GM12892 (cell line): Measurements from ENCODE around the gene SHISA6.

ENCODE experiments used
- POLR2A ChIP-seq: IDR thresholded peaks from 2 replicates; pipeline ENCODE4 v1.6.1; 2011; ENCODE audit warnings: low read depth, low read length, control low read depth
- POLR2AphosphoS5 ChIP-seq: IDR thresholded peaks from 2 replicates; pipeline ENCODE4 v1.6.1; 2011; ENCODE audit warnings: low read depth, low read length, control low read depth
- TAF1 ChIP-seq: IDR thresholded peaks from 2 replicates; pipeline ENCODE4 v1.6.1; 2011; ENCODE audit warnings: low read depth, mild to moderate bottlenecking, control low read depth, low read length, borderline replicate concordance

GRCh38 chr17:11555530-11555929, 314.5 kb downstream of the SHISA6 start:
- no peak for TF ChIP-seq POLR2A
- TF ChIP-seq POLR2AphosphoS5 = no peak
- no peak for TF ChIP-seq TAF1
